ENCODE measurements around the gene KAT7.

KAT7 gene

GRCh38 chr17:49749730-49750129 is 38.8 kb upstream of the KAT7 start:
- H3K4me3 ChIP-seq (replicated peaks; ENCODE audit: insufficient read depth, low read length) = no peak overlapping the region
- TF ChIP-seq POLR2AphosphoS5 (IDR thresholded peaks at IDR 0.05; ENCODE audit: low read depth) (no peak), GABPA (IDR thresholded peaks at IDR 0.05; ENCODE audit: low read depth) (no peak), REST (IDR thresholded peaks at IDR 0.05; ENCODE audit: insufficient replicate concordance, low read depth) (no peak), CTCF (IDR thresholded peaks at IDR 0.05; ENCODE audit: insufficient read depth, low read length) (no peak), SPI1 (IDR thresholded peaks at IDR 0.05; ENCODE audit: borderline replicate concordance, low read depth) (no peak)
- DNase-seq (ENCODE audit: low read depth in 1 of 2, low spot score in 1 of 2) = no peak
- no peaks in the 10 kb centered on the region for H3K27me3 ChIP-seq (ENCODE audit: insufficient read depth, poor library complexity, severe bottlenecking)
- no peak overlapping the region for H3K27ac ChIP-seq (replicated peaks)

- TF ChIP-seq GABPA (IDR thresholded peaks at IDR 0.05; ENCODE audit: low read depth) (no peak), POLR2AphosphoS5 (IDR thresholded peaks at IDR 0.05; ENCODE audit: low read depth) (no peak), CTCF (IDR thresholded peaks at IDR 0.05; ENCODE audit: insufficient read depth, low read length) (no peak), REST (IDR thresholded peaks at IDR 0.05; ENCODE audit: insufficient replicate concordance, low read depth) (no peak), SPI1 (IDR thresholded peaks at IDR 0.05; ENCODE audit: borderline replicate concordance, low read depth) (no peak)
- Histone ChIP-seq H3K4me3 (replicated peaks; ENCODE audit: insufficient read depth, low read length) (no peak overlapping the region), H3K27ac (replicated peaks) (no peak overlapping the region), H3K27me3 (ENCODE audit: insufficient read depth, poor library complexity, severe bottlenecking) (no peaks in the 10 kb centered on the region)
- DNase-seq (ENCODE audit: low read depth in 1 of 2, low spot score in 1 of 2) = no peak
Observed at GRCh38 chr17:49752508-49752907, 36.0 kb upstream of the KAT7 start.

GRCh38 chr17:49753959-49754391 is 34.5 kb upstream of the KAT7 start:
- no peak overlapping the region for H3K27ac ChIP-seq (replicated peaks)
- no peak overlapping the region for H3K4me3 ChIP-seq (replicated peaks; ENCODE audit: insufficient read depth, low read length)
- no peak for TF ChIP-seq POLR2AphosphoS5 (IDR thresholded peaks at IDR 0.05; ENCODE audit: low read depth)
- no peak for TF ChIP-seq GABPA (IDR thresholded peaks at IDR 0.05; ENCODE audit: low read depth)
- no peak for TF ChIP-seq REST (IDR thresholded peaks at IDR 0.05; ENCODE audit: insufficient replicate concordance, low read depth)
- no peak for TF ChIP-seq CTCF (IDR thresholded peaks at IDR 0.05; ENCODE audit: insufficient read depth, low read length)
- no peak for TF ChIP-seq SPI1 (IDR thresholded peaks at IDR 0.05; ENCODE audit: borderline replicate concordance, low read depth)
- no peak for DNase-seq (ENCODE audit: low read depth in 1 of 2, low spot score in 1 of 2)
- no peaks in the 10 kb centered on the region for H3K27me3 ChIP-seq (ENCODE audit: insufficient read depth, poor library complexity, severe bottlenecking)
